ENCODE data around the gene NCK1. TPM values are rescaled to one million over a fixed set of nuclear protein-coding genes. Genes with fewer than 3 reads are reported as not detected.
"Not testable (repeated sequence)": the region's sequence is repeated elsewhere in the genome, so short reads cannot be mapped to it uniquely, and the experiment has no call there.

NCK1 gene
- total RNA-seq, 1 donor from 2014 or later: 46.2 TPM

- intact Hi-C loops (cut with micrococcal nuclease): loop anchor here (5.0 kb wide), 2 partner anchors 1312 to 1327 kb away; partner anchors contain the start of genes ARMC8 and DBR1
Observed at GRCh38 chr3:136860541-136860940, 1.5 kb upstream of the NCK1 start.

- intact Hi-C loops (cut with micrococcal nuclease): loop anchor here (1.0 to 5.0 kb wide), 13 partner anchors 23 to 1325 kb away; partner anchors contain the start of genes ARMC8, DBR1, MSL2 and PCCB
Observed at GRCh38 chr3:136862617-136863322, 762 bp downstream of the NCK1 start.

GRCh38 chr3:136869282-136869681, 7.3 kb downstream of the NCK1 start:
- intact Hi-C loops (cut with micrococcal nuclease): no loop called here

GRCh38 chr3:136872258-136872657, 10.2 kb downstream of the NCK1 start:
- intact Hi-C loops (cut with micrococcal nuclease): not testable (repeated sequence)

- intact Hi-C loops (cut with micrococcal nuclease): not testable (repeated sequence)
Observed at GRCh38 chr3:136879510-136879909, 17.5 kb downstream of the NCK1 start.

- intact Hi-C loops (cut with micrococcal nuclease): no loop called here
Observed at GRCh38 chr3:136882571-136882970, 20.6 kb downstream of the NCK1 start.

- intact Hi-C loops (cut with micrococcal nuclease): no loop called here
Observed at GRCh38 chr3:136883967-136884720, 22.1 kb downstream of the NCK1 start.

- intact Hi-C loops (cut with micrococcal nuclease): loop anchor here (1.0 to 2.0 kb wide), 3 partner anchors 21 to 36 kb away; partner anchors contain the start of gene NCK1
Observed at GRCh38 chr3:136885357-136886213, 23.6 kb downstream of the NCK1 start.

GRCh38 chr3:136889947-136890346, 27.9 kb downstream of the NCK1 start:
- intact Hi-C loops (cut with micrococcal nuclease): no loop called here

GRCh38 chr3:136891934-136892855, 30.2 kb downstream of the NCK1 start:
- intact Hi-C loops (cut with micrococcal nuclease): no loop called here

GRCh38 chr3:136893848-136894443, 31.9 kb downstream of the NCK1 start:
- intact Hi-C loops (cut with micrococcal nuclease): no loop called here

- intact Hi-C loops (cut with micrococcal nuclease): loop anchor here (5.0 kb wide), 1 partner anchor 35 kb away; no protein-coding TSS in a partner anchor
Observed at GRCh38 chr3:136897171-136897570, 35.2 kb downstream of the NCK1 start.

- intact Hi-C loops (cut with micrococcal nuclease): loop anchor here (5.0 kb wide), 1 partner anchor 34 kb away; no protein-coding TSS in a partner anchor
Observed at GRCh38 chr3:136898549-136898948, 36.5 kb downstream of the NCK1 start.

- intact Hi-C loops (cut with micrococcal nuclease): loop anchor here (5.0 kb wide), 1 partner anchor 33 kb away; no protein-coding TSS in a partner anchor
Observed at GRCh38 chr3:136898954-136899353, 36.9 kb downstream of the NCK1 start.

- intact Hi-C loops (cut with micrococcal nuclease): loop anchor here (5.0 kb wide), 1 partner anchor 33 kb away; no protein-coding TSS in a partner anchor
Observed at GRCh38 chr3:136899622-136900158, 37.7 kb downstream of the NCK1 start.

GRCh38 chr3:136900694-136901093, 38.7 kb downstream of the NCK1 start:
- intact Hi-C loops (cut with micrococcal nuclease): not testable (repeated sequence)

GRCh38 chr3:136901391-136901790, 39.4 kb downstream of the NCK1 start:
- intact Hi-C loops (cut with micrococcal nuclease): no loop called here

- intact Hi-C loops (cut with micrococcal nuclease): not testable (repeated sequence)
Observed at GRCh38 chr3:136902530-136902929, 40.5 kb downstream of the NCK1 start.

- intact Hi-C loops (cut with micrococcal nuclease): no loop called here
Observed at GRCh38 chr3:136903899-136904298, 41.9 kb downstream of the NCK1 start.

All from T-helper 1 cell treated with Interleukin-12 subunit alpha and Interleukin-12 subunit beta and Interleukin-4 antibody, amounts not matched to agents 30 ng/mL and 1 ng/mL, for 36 hours (primary cell).